Measurements from ENCODE around the gene GOLGA6L1. TPM values are rescaled to one million over a fixed set of nuclear protein-coding genes. Genes with fewer than 3 reads are reported as not detected.
"Not testable (repeated sequence)": the region's sequence is repeated elsewhere in the genome, so short reads cannot be mapped to it uniquely, and the experiment has no call there.

Gene GOLGA6L1, protein sequence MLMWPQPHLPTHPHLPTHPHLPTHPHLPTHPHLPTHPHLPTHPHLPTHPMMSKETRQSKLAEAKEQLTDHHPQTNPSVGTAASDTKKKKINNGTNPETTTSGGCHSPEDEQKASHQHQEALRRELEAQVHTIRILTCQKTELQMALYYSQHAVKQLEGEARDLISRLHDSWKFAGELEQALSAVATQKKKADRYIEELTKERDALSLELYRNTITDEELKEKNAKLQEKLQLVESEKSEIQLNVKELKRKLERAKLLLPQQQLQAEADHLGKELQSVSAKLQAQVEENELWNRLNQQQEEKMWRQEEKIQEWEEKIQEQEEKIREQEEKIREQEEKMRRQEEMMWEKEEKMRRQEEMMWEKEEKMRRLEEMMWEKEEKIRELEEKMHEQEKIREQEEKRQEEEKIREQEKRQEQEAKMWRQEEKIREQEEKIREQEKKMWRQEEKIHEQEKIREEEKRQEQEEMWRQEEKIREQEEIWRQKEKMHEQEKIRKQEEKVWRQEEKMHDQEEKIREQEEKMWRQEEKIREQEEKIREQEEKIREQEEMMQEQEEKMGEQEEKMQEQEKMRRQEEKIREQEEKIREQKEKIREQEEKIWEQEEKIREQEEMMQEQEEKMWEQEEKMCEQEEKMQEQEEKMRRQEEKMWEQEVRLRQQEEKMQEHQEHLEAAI
- total RNA-seq, result not detected
- long read RNA-seq, result 0 reads

DNA sequence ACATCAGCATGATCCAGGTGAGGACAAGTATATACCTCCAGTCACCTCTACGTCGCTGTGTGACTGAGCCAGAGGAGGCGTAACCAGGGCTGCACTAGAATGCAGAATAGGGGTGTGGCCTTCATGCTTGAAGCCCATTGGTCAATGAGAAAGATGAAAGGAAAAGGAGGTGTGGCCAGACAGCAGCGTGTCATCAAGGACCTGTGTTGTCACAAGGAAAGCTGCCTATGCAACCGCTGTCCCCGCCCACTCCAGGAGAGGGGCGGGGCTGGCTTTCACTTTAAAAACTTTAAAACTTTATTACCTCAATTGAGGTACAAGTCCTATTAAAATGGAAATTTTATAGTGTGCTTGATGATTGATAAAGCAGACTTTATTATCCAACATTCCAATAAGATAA lies at the start of gene GOLGA6L1:
GOLGA6L1 (minus strand) TSS at position 101 of the 400 bp plus-strand sequence; CDS start at position 10, 91 bp downstream.
- DNase-seq; intact Hi-C loops (cut with DNase I); ATAC-seq (ENCODE audit: poor library complexity): not testable (repeated sequence)

DNA sequence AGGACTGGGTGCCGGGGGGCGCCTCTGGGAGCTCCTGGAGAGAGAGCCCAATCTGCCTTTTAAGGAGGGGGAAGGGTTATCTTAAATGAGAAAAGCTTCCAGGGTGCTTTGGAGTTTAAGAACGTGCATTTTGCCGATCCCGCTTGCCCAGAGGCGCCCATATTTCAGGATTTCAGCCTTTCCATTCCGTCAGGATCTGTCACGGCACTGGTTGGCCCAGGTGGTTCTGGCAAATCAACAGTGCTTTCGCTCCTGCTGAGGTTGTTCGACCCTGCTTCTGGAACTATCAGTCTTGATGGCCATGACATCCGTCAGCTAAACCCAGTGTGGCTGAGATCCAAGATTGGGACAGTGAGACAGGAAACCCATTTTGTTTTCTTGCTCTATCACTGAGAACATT lies 44.6 kb upstream of the GOLGA6L1 start:
- DNase-seq; intact Hi-C loops (cut with DNase I); ATAC-seq (ENCODE audit: poor library complexity): not testable (repeated sequence)

DNA sequence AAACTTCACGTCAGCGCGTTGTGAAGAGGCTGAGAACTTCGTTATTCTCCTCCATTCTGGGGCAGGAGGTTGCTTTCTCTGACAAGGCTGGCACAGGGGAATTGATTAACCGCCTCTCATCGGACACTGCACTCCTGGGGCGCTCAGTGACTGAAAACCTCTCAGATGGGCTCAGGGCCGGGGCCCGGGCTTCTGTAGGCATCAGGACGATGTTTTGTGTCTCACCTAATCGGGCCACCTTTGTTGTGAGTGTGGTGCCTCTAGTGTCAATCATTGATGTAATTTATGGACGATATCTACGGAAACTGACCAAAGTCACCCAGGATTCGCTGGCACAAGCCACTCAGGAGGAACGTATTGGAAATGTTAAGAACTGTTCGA lies 43.9 kb upstream of the GOLGA6L1 start:
- DNase-seq; intact Hi-C loops (cut with DNase I); ATAC-seq (ENCODE audit: poor library complexity): not testable (repeated sequence)

DNA sequence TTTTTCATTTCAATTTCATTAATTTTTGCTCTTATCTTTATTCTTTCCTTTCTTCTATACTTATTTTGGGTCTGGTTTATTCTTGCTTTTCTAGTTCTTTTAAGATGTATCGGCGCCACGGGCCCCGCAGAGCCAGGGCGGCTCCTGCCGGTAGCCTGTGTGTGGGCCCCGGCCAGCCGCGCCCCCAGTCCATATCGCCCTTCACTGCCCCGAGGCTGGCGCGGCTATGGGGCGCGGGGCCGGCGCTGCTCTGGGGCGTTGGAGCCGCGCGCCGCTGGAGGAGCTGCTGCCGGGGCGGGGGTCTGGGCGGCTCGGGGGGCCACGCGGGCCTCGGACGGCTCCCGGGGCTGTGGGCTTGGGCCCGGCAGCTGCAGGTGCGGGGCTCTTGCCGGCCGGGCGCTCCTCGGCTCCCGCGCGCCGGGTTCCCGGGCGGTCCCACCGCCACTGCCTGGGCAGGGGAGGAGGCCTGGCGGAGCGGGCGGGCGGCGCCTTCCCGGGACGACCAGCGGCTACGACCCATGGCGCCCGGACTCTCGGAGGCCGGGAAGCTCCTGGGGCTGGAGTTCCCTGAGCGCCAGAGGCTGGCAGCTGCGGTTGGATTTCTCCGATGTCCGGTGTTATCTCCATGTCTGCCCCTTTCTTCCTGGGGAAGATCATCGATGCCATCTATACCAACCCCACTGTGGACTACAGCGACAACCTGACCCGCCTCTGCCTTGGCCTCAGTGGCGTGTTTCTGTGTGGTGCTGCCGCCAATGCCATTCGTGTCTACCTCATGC lies 43.3 kb upstream of the GOLGA6L1 start:
- peak; percentile 31 for DNase-seq
- intact Hi-C loops (cut with DNase I), result not testable (repeated sequence)
- peak; percentile 87 for ATAC-seq (ENCODE audit: poor library complexity)

DNA sequence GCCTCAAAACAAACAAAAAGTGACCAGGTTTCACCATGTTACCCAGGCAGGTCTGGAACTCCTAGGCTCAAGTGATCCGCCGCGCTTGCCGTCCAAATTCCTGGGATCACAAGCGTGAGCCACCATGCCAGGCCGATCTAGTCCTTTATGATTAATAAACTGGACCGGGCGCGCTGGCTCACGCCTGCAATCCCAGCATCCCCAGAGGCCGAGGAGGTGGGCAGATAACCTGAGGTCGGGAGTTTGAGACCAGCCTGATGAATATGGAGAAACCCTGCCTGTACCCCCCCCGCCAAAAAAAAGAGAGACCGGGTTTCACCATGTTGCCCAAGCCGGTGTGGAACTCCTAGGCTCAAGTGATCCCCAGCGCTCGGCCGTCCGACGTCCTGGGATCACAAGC lies 40.1 kb upstream of the GOLGA6L1 start:
- ATAC-seq (ENCODE audit: poor library complexity); DNase-seq; intact Hi-C loops (cut with DNase I): not testable (repeated sequence)

DNA sequence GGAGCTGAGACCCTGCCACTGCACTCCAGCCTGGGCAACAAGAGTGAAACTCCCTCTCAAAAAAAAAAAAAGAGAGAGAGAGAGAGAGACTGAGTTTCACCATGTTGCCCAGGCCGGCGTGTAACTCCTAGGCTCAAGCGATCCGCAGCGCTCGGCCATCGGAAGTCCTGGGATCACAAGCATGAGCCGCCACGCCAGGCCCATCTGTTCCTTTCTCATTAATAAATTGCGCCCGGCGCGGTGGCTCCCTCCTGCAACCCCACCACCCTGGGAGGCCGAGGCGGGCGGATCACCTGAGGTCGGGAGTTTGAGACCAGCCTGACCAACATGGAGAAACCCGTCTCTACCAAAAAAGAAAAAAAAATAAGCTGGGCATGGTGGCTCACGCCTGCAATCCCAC lies 39.0 kb upstream of the GOLGA6L1 start:
- ATAC-seq (ENCODE audit: poor library complexity); intact Hi-C loops (cut with DNase I): not testable (repeated sequence)
- peak; percentile 23 for DNase-seq

DNA sequence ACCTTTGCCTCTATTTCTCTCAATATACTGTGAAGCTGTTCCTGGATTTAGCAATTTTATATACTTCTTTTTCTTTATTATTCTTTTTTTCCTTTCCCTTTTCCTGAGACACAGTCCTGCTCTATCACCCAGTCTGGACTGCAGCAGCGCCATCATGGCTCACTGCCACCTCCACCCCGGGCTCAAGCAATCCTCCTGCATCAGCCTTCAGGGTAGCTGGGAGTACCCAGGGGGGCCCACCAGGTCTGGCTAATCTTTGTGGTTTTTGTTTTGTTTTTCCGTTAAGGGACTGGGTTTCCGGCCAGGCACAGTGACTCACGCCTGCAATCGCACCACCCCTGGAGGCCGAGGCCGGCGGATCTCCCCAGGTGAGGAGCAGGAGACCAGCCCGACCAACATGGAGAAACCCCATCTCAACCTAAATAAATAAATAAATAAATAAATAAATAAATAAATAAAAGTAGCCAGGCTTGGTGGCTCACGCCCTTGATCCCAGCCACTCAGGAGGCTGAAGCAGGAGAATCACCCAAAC lies 38.1 kb upstream of the GOLGA6L1 start:
- intact Hi-C loops (cut with DNase I); DNase-seq; ATAC-seq (ENCODE audit: poor library complexity): not testable (repeated sequence)

DNA sequence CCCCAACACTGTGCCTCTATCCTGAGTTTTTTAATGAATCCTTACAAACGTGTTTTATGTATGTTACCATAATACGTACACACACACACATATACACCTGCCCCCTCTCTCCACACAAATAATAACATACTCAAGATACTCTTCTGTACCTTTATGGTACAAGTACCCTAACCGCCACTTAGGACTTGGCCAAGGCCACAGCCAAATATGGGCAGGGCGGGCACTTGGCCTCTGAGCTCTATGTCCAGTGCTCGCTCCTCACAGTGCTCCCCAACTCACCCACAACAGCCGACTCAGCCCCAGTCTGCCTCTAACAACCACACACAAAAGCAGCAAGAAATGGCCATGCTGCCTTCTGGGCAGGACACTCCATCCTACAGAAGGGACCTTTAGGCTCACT lies 3.8 kb downstream of the GOLGA6L1 start:
- intact Hi-C loops (cut with DNase I); DNase-seq; ATAC-seq (ENCODE audit: poor library complexity): not testable (repeated sequence)

DNA sequence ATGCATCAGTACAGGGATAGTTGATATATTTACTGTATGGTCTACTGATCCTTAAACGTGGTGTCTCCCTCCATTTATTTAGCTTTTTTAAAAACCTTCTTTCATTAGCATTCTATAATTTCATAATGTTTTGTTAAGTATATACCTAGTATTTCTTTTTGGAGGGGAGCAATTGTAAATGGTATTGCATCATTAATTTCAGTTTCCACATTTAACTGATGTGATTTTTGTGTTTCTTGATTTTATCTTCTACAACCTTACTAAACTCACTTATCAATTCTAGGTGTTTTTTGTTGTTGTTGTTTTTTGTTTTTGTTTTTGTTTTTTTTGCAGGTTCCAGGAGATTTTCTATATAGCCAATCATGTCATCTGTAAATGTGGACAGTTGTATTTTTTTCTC lies 18.4 kb downstream of the GOLGA6L1 start:
- DNase-seq, result no peak
- intact Hi-C loops (cut with DNase I), result no loop called here
- ATAC-seq (ENCODE audit: poor library complexity), result no peak

DNA sequence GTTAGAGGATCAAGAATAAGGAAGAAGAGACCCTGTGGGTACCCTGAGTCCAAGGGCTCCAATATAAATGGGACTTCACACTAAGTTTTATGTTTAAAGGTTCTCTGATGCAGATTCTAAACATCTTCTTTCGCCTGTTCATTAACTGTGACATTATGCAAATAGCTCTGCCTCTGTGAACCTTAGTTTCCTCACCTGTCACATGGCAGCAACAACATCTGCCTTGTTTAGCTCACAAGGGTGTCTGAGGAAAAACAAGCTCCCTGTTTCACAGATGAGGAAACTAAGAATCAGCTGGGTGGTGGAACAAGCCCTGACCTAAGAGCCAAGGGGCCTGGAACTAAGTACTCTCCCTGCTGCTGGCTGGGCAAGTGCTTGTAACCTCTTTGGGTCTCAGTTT lies 40.8 kb downstream of the GOLGA6L1 start:
- ATAC-seq (ENCODE audit: poor library complexity) (no peak), DNase-seq (no peak)
- intact Hi-C loops (cut with DNase I), result no loop called here

DNA sequence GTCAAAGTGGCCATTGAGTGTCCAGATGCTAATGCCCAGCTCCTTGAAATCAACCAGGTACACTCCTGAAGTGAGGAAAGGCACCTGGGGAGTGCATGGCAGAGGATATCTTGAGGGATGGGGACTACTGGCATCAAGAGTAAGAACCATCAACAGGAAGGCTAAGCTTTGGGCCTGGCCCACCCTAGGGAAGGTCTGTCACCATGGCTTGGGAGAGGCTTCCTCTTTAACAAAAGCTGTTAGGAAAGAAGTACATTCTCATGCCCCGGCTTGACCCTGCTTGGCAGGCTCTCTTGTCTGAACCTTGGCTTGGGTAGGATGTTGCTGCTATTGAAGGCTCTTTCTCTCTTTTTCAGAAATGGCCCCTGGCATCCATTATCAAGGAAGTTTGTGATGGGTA lies 53.5 kb downstream of the GOLGA6L1 start:
- intact Hi-C loops (cut with DNase I), result no loop called here
- DNase-seq, result no peak
- ATAC-seq (ENCODE audit: poor library complexity), result no peak

DNA sequence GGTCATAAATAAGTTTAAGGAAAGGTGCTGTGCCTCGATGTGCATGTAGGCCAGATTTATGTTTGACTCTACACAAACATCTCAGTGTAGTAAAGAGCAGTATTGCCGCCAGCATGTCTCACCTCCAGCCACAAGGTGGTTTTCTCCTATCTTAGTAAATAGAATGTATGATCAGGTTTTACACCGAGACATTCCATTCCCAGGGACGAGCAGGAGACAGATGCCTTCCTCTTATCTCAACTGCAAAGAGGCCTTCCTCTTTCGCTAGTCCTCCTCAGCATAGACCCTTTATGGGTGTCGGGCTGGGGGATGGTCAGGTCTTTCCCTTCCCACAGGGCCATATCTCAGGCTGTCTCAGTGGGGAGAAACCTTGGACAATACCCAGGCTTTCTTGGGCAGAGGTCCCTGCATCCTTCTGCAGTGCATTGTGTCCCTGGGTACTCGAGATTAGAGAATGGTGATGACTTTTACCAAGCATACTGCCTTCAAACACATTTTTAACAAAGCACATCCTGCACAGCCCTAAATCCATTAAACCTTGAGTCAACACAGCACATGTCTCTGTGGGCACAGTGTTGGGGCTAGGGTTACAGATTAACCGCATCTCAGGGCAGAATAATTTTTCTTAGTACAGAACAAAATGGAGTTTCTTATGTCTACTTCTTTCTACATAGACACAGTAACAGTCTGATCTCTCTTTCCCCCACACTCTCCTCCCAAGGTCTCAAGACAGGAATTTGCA lies 54.5 kb downstream of the GOLGA6L1 start:
- DNase-seq; intact Hi-C loops (cut with DNase I); ATAC-seq (ENCODE audit: poor library complexity): not testable (repeated sequence)

DNA sequence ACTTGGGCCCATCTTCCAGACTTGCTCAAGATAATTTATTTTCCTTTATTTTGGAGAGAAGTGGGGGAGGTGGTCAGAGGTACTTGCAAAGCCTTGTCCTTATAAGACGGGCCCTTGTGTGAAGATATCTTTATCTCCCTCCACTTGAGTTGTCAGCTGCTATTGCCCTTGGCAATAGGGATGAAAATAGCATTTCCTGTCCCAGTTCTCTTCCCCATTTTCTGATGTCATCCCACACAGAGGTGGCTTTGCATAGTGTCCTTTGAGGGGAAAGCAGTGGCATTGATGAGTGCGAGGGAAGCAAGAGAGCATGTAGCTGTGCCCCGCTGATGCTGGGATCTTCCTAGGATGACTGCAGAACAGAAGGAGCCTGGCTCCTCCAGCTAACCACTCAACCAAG lies 55.4 kb downstream of the GOLGA6L1 start:
- intact Hi-C loops (cut with DNase I), result no loop called here
- DNase-seq (no peak), ATAC-seq (ENCODE audit: poor library complexity) (no peak)

DNA sequence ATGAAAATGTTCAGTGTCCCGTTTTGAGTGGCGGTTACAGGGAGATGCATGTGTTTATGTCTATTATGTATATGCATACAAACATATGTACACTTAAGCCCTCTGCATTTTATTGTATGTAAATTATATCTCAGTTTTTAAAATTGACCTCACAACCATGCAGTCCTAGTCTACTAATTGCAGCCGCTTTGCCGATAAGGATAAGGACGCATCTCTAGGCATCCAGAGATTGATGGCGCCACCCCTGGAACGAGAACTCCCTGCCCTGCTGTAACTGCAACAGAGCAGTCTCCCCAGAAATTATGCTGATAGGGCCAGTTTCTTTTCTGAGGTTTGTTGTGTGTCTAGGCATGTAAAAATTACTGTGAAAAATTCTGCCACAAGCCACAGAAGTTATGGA lies 56.9 kb downstream of the GOLGA6L1 start:
- ATAC-seq (ENCODE audit: poor library complexity) (no peak), DNase-seq (no peak)
- intact Hi-C loops (cut with DNase I), result no loop called here

Other genes with a start within 250 kb of the GOLGA6L1 start
- 28.8 TPM for gene CYFIP1, start 156.5 kb downstream of the GOLGA6L1 start, total RNA-seq
- gene TUBGCP5, start 97.3 kb downstream of the GOLGA6L1 start, total RNA-seq, result 11.3 TPM
- gene GOLGA6L26, start 197.4 kb upstream of the GOLGA6L1 start, total RNA-seq, result not detected
- gene GOLGA8S, start 217.9 kb upstream of the GOLGA6L1 start, total RNA-seq, result 0.16 TPM